Mucosa of gallbladder (tissue), 1 donor: ENCODE data around the gene SEPTIN12. TPM values are rescaled to one million over a fixed set of nuclear protein-coding genes. Genes with fewer than 3 reads are reported as not detected.

Source experiments
- DNase-seq: peaks from one replicate; pipeline ENCODE4 v3.0.0-alpha.2; 2020; ENCODE audit warnings: low spot score
- total RNA-seq: library from RNA; stranded (reverse); gene quantifications from one replicate; pipeline ENCODE4 v1.2.1, GENCODE V29; 2021
- donor health status: DM: no; HTN: no; CAD: no.

The SEPTIN12 gene
- total RNA-seq, 1 donor from 2014 or later: not detected

- DNase-seq: peak; percentile 93
These were observed 14.6 kb upstream of the SEPTIN12 start for GRCh38 chr16:4802659-4803287.

GRCh38 chr16:4801962-4802658 is 14.0 kb upstream of the SEPTIN12 start, which contains the start of gene ROGDI:
Gene ROGDI (minus strand): TSS chr16:4802633. CDS start chr16:4802571, 62 bp downstream.
- peak; percentile 92 for DNase-seq

- DNase-seq: no peak
These were observed 13.2 kb upstream of the SEPTIN12 start for GRCh38 chr16:4801051-4801961.

GRCh38 chr16:4800290-4801041 is 12.3 kb upstream of the SEPTIN12 start:
- peak; percentile 57 for DNase-seq

- no peak for DNase-seq
These were observed 11.2 kb upstream of the SEPTIN12 start for GRCh38 chr16:4799171-4799855.

GRCh38 chr16:4798456-4798855 is 10.3 kb upstream of the SEPTIN12 start:
- DNase-seq: no peak

GRCh38 chr16:4797805-4798252 is 9.7 kb upstream of the SEPTIN12 start:
- DNase-seq: no peak

- DNase-seq: peak; percentile 11
These were observed 9.0 kb upstream of the SEPTIN12 start for GRCh38 chr16:4796982-4797804.

- no peak for DNase-seq
These were observed 7.9 kb upstream of the SEPTIN12 start for GRCh38 chr16:4795828-4796572.

- DNase-seq: peak; percentile 62
These were observed 7.2 kb upstream of the SEPTIN12 start, which contains the start of gene SMIM22 for GRCh38 chr16:4795181-4795827. Gene SMIM22 (plus strand): TSS chr16:4795369. CDS start chr16:4795735, 366 bp downstream.

- no peak for DNase-seq
These were observed 4.9 kb upstream of the SEPTIN12 start for GRCh38 chr16:4792951-4793513.

GRCh38 chr16:4790871-4791270 is 2.7 kb upstream of the SEPTIN12 start:
- DNase-seq: no peak

- DNase-seq: no peak
These were observed 2.1 kb upstream of the SEPTIN12 start for GRCh38 chr16:4790261-4790660.

GRCh38 chr16:4788910-4789309 is 765 bp upstream of the SEPTIN12 start:
- no peak for DNase-seq

GRCh38 chr16:4788489-4788889 is 344 bp upstream of the SEPTIN12 start:
- DNase-seq: no peak

- no peak for DNase-seq
These were observed 1.1 kb downstream of the SEPTIN12 start for GRCh38 chr16:4787068-4787467.

GRCh38 chr16:4785758-4786433 is 2.2 kb downstream of the SEPTIN12 start:
- DNase-seq: no peak
